Thymus (tissue), 11 donors: ENCODE data around the gene ZBED4. TPM values are rescaled to one million over a fixed set of nuclear protein-coding genes. Genes with fewer than 3 reads are reported as not detected.

Experiments
- DNase-seq, 9 donors: peaks; one replicate each; pipeline ENCODE4 v3.0.0-alpha.2; 2013; ENCODE audit warnings: low spot score in 9 of 9, low read depth in 6 of 9, missing footprints in 1 of 9
- H3K27ac ChIP-seq, 2 donors: one replicate each; pipeline ENCODE4 v1.5.1; 2013; ENCODE audit warnings: control low read depth in 1 of 2, low read depth in 1 of 2, low read length in 1 of 2, mild to moderate bottlenecking in 1 of 2, moderate library complexity in 1 of 2
- H3K27me3 ChIP-seq, 2 donors: one replicate each; pipeline ENCODE4 v1.5.1; 2013; ENCODE audit warnings: low read length in 1 of 2; ENCODE audit not compliant: control insufficient read depth in 2 of 2, insufficient read depth in 1 of 2
- H3K36me3 ChIP-seq, 2 donors: one replicate each; pipeline ENCODE4 v1.5.1; 2013; ENCODE audit warnings: low read length in 1 of 2, mild to moderate bottlenecking in 1 of 2, moderate library complexity in 1 of 2; ENCODE audit not compliant: control insufficient read depth in 2 of 2, insufficient read depth in 2 of 2
- H3K4me1 ChIP-seq, 2 donors: one replicate each; pipeline ENCODE4 v1.5.1; 2013; ENCODE audit warnings: low read length in 2 of 2; ENCODE audit not compliant: control insufficient read depth in 2 of 2, insufficient read depth in 2 of 2
- H3K4me3 ChIP-seq, 2 donors: one replicate each; pipeline ENCODE4 v1.5.1; 2013; ENCODE audit warnings: low read length in 2 of 2, control low read depth in 1 of 2, mild to moderate bottlenecking in 1 of 2
- H3K9me3 ChIP-seq, 2 donors: one replicate each; pipeline ENCODE4 v1.5.1; 2013; ENCODE audit warnings: low read length in 1 of 2, mild to moderate bottlenecking in 1 of 2; ENCODE audit not compliant: control insufficient read depth in 2 of 2, insufficient read depth in 1 of 2
- WGBS: extraction: QIAGEN DNeasy Blood & Tissue Kit; methylation state at CpG from one replicate; pipeline ENCODE4 v1.1.7; 2013; 5-methylcytosine and 5-hydroxymethylcytosine counted together
- polyA plus RNA-seq: library from polyadenylated mRNA; stranded (reverse); fragments of 200-250 nt; gene quantifications from one replicate; pipeline ENCODE4 v1.2.3, GENCODE V29; 2013
- total RNA-seq: library from RNA; stranded (reverse); fragments of 120-200 nt; gene quantifications from one replicate; pipeline ENCODE4 v1.2.4, GENCODE V29; 2013
- donor health status: healthy.

Gene ZBED4
- total and polyA plus RNA-seq, 2 donors = 6.4 to 9.9 TPM

DNA sequence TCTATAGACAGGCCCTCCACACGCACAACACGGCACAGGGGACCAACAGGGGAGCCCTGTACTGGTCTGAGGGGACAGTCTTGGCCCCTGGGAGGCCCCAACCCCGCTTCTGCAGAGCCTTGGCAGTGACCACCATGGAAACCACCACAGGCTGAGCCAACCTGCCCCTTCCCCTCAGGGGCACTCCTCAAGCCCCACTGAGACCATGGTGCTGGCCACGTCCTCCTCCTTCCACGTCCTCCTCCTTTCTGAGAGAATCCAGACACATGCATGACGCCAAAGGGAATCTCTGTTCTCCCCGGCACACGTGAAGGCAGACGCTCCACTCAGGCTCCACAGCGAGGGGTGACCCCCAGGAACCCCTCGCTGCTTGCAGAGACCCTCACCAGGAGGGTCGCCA, 28.7 kb upstream of the ZBED4 start:
- no peak overlapping the region for H3K27ac ChIP-seq
- peaks cover 35 to 42% of the 10 kb centered on the region in 2 donors for H3K4me1 ChIP-seq
- 97% methylated on average over 12 of the region's 12 CpGs for WGBS
- H3K36me3 ChIP-seq = peaks cover 46 to 55% of the 10 kb centered on the region in 2 donors
- H3K4me3 ChIP-seq = no peak overlapping the region
- H3K9me3 ChIP-seq = peaks cover 0 to 1% of the 10 kb centered on the region in 2 donors
- H3K27me3 ChIP-seq = no peaks in the 10 kb centered on the region
- no peak for DNase-seq

DNA sequence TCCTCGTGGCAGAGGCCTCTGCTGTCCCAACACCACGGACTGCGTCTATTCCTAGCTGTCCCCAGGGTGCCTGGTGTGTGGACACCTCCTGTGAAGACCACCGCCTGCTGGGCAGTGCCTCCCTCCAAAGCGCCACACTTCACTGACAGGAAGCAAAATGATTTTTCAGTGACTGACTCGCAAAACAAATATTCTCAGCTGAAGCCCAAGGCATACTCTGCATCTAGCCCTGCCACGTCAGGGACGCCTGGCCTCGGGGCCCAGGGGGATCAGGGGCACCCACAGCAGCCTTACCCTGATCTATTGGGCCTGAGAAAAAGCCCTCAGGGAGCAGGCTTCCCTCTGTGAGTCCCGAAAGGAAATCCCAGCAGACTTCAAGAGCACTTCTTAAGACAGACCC, 28.2 kb upstream of the ZBED4 start:
- Histone ChIP-seq H3K36me3 (peaks cover 42 to 50% of the 10 kb centered on the region in 2 donors), H3K9me3 (peaks cover 0 to 1% of the 10 kb centered on the region in 2 donors), H3K27ac (no peak overlapping the region), H3K4me3 (peak overlapping the region; percentile 70 to 93), H3K27me3 (no peaks in the 10 kb centered on the region), H3K4me1 (peaks cover 36 to 45% of the 10 kb centered on the region in 2 donors)
- 90% methylated on average over 10 of the region's 10 CpGs for WGBS
- DNase-seq = no peak

DNA sequence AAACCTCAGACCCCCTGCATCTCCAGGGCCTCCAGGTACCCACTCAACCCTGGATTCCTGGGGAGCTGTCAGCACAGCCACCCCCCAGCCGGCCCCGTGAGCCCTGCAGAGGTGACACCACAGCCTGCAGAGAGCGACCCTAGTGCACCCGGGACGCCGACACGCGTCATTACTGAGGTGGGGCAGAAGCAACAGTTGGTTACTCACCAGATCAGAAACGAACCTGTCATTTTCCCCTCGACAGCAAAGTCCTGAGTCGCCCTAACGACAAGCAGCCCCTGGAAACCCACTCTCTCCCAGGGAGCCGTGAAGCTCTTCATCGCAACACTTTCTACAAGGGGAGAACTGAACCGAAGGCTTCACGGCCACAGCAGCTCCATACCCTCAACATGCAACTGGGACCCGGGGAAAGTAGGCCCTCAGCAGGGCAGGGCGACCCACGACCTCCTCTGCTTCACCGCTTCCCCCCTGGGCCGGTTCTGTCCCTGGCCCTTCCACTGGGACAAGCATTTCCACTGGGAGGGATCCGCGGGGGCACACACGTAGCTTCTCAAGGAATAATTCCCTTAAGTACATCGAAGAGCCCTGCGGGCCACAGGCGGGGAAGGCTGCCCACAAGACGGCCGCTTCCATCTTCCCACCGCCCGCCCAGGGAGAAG, 27.6 kb upstream of the ZBED4 start:
- 22% methylated on average over 31 of the region's 31 CpGs for WGBS
- H3K4me1 ChIP-seq = peaks cover 36 to 45% of the 10 kb centered on the region in 2 donors
- peaks cover 36 to 43% of the 10 kb centered on the region in 2 donors for H3K36me3 ChIP-seq
- no peaks in the 10 kb centered on the region for H3K27me3 ChIP-seq
- H3K9me3 ChIP-seq = peaks cover 0 to 1% of the 10 kb centered on the region in 2 donors
- DNase-seq = peak in 2 of 9 donors; percentile 46 to 63
- H3K4me3 ChIP-seq = peak overlapping the region; percentile 70 to 93
- peak overlapping the region in 1 of 2 donors; percentile 31 for H3K27ac ChIP-seq

DNA sequence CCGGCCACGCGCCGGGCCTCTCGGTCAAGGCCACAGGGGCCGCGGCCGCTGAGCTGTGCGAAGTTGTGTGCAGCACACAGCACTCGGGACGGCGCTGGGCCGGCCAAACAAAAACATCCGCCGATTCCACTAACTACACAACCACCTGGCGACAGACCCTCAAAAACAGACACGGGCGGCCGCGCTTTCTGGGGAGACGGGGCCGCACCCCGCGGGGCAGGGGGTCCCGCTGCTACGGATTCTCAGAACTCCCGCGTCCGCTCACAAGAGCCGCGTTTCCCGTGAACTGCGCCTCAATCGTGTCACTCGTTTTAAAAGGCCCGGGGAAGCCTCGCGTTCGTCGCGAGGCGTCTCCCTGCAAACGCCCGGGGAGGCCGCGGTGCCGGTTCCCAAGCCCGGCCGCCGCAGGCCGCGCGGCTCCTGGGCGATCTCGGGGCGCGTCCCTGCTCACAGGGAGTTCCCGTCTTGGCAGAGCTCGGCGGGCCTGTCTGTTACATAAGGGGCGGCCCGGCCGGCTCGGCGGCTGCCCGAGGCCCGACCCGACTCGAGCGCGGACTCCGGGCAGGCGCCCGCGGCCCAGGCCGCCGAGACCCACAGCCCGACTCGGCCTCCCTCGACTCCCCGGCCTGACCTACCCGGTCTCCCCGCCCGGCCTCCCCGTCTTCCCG, 26.9 kb upstream of the ZBED4 start:
- peak in 3 of 9 donors; percentile 55 to 75 (median 56) for DNase-seq
- H3K9me3 ChIP-seq = peaks cover 0 to 1% of the 10 kb centered on the region in 2 donors
- no peaks in the 10 kb centered on the region for H3K27me3 ChIP-seq
- H3K27ac ChIP-seq = peak overlapping the region in 1 of 2 donors; percentile 94
- H3K4me3 ChIP-seq = peak overlapping the region; percentile 70 to 93
- WGBS = under 1% methylated on average over 86 of the region's 86 CpGs
- H3K4me1 ChIP-seq = peaks cover 40 to 47% of the 10 kb centered on the region in 2 donors
- H3K36me3 ChIP-seq = peaks cover 32 to 37% of the 10 kb centered on the region in 2 donors

DNA sequence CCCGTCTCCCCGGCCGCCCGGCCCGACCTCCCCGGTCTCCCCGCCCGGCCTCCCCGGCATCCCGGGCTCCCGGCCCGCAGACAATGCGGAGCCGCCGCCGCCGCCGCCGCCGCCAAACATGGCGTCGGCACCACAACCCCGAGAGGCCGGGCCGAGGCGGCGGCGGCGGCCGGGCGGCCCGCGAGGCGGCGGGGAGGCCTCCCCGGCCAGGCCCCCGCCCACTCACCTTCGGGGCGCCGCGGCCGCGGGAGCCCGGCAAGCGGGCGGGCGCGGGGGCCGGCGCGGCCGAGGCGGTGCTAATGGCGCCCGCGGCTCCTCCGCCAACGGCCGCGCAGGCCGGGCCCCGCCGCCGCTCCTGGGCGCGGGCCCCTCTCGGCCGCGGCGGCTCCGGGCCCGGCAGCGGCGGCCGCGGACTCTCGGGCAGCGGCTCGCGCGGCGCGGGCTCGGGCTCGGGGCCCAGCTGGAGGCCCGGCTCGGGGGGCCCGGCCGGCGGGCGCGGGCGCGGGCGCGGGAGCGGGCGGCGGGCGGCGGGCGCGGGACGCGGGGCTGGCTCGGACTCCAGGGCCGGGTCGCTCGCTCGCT, 26.3 kb upstream of the ZBED4 start:
- WGBS = under 1% methylated on average over 107 of the region's 110 CpGs
- H3K4me1 ChIP-seq = peaks cover 40 to 47% of the 10 kb centered on the region in 2 donors
- peaks cover 0 to 1% of the 10 kb centered on the region in 2 donors for H3K9me3 ChIP-seq
- H3K27me3 ChIP-seq = no peaks in the 10 kb centered on the region
- peak overlapping the region; percentile 70 to 93 for H3K4me3 ChIP-seq
- no peak for DNase-seq
- H3K27ac ChIP-seq = peak overlapping the region in 1 of 2 donors; percentile 94
- peaks cover 26 to 31% of the 10 kb centered on the region in 2 donors for H3K36me3 ChIP-seq

DNA sequence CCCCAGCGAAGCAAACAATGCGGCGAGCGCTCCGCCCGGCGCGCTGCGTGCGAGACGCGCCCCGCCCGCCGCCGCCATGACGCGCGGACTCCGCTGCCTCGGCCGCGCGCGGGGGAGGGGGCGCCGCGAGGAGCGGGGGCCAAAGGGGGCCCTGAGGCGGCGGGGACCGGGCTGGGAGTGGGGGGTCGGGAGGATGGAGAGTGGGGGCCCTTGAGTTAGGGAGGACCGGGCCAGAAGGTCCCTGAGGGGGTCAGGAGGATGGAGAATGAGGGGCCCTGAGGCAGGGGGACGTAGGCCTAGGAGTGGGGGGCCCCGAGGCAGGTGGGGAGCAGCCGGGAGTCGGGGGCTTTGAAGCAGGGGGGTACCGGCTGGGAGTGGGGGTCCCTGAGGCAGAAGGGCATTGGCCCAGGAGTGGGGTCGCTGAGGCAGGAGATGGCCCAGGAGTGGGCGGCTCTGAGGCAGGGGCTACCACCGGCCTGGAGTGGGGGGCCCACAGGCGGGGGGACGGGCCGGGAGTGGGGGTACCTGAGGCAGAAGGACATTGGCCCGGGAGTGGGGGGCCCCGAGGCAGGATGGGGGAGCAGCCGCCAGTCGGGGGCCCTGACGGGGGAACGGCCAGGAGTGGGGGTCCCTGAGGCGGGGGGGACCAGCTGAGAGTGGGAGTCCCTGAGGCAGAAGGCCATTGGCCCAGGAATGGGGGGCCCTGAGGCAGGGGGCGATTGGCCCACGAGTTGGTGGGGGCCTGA, 25.6 kb upstream of the ZBED4 start, which contains the start of gene BRD1:
TSS of gene BRD1 (minus strand) at position 21 of the 746 bp plus-strand sequence. CDS start 3,556 bp downstream, outside the sequence.
- Histone ChIP-seq H3K27ac (peak within 1 kb of the TSS; percentile 83 to 94), H3K4me1 (peaks cover 40 to 47% of the 10 kb centered on the region in 2 donors), H3K27me3 (no peaks in the 10 kb centered on the region), H3K4me3 (peak within 1 kb of the TSS; percentile 70 to 93), H3K9me3 (peaks cover 0 to 1% of the 10 kb centered on the region in 2 donors), H3K36me3 (peaks cover 19 to 26% of the 10 kb centered on the region in 2 donors)
- peak in 3 of 9 donors; percentile 54 to 75 (median 64) for DNase-seq
- WGBS = 17% methylated on average over 54 of the region's 54 CpGs

DNA sequence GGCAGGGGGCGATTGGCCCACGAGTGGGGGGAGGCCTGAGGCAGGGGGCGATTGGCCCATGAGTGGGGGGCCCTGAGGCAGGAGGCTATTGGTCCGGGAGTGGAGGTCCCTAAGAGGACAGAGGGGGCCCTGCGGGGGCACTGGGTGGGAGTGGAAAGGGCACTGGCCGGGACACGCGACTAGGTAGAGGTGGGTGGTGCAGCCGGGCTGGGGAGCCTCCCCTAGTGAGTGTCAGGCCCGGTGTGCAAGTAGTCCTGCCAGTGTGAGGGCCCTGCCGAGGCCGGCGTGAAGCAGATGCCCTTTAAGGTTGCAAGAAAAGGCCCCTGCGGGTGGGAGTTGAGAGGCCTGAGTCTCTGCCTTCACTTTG, 25.1 kb upstream of the ZBED4 start:
- DNase-seq = no peak
- H3K36me3 ChIP-seq = peaks cover 14 to 20% of the 10 kb centered on the region in 2 donors
- peaks cover 0 to 1% of the 10 kb centered on the region in 2 donors for H3K9me3 ChIP-seq
- peak overlapping the region in 1 of 2 donors; percentile 83 for H3K27ac ChIP-seq
- H3K4me1 ChIP-seq = peaks cover 40 to 47% of the 10 kb centered on the region in 2 donors
- WGBS = 96% methylated on average over 14 of the region's 14 CpGs
- no peak overlapping the region for H3K4me3 ChIP-seq
- H3K27me3 ChIP-seq = no peaks in the 10 kb centered on the region

DNA sequence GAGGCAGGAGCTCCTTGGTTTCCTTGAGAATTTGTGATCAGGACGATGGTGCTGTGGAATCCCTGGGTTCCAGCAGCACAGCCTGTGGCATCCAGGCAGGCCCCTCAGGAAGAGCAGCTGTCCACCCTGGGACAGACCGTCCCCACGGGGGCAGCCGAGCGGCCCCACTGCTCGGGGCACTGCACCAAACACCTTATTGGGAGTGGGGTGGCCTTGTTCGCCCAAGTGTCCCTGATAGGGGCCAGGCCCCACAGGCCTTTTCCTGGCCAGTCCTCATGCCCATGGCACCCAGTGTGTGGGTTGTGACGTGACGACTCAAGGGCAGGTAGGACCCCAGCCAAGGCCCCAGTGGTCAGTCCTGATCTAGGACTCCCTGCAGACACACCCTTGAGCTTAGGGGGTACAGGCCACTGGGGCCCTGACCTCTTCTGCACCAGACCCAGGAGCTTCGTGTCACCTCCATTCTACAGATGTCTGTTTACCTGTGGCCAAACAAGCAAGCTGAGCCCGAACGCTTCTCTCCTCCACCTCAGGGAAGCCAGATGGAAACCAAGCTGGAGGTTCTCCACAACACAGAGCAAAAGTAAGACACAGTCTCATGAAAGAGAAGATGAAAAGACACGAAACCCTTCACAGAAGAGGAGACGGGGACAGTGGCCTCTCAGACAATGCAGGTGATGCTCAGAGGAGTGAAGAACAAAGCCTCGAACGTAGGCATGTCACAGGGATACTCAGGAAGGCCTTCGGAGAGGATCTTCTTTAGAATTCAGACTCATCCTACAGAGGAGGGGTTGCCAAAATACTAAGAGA, 24.4 kb upstream of the ZBED4 start:
- DNase-seq = peak in 3 of 9 donors; percentile 61 to 84 (median 64)
- Histone ChIP-seq H3K4me1 (peaks cover 39 to 47% of the 10 kb centered on the region in 2 donors), H3K27ac (peak overlapping the region; percentile 6 to 83), H3K36me3 (peaks cover 7 to 14% of the 10 kb centered on the region in 2 donors), H3K9me3 (peaks cover 0 to 1% of the 10 kb centered on the region in 2 donors), H3K27me3 (no peaks in the 10 kb centered on the region), H3K4me3 (no peak overlapping the region)
- WGBS = 61% methylated on average over 17 of the region's 17 CpGs
